ENCODE measurements around the gene MYMK. TPM values are rescaled to one million over a fixed set of nuclear protein-coding genes. Genes with fewer than 3 reads are reported as not detected.

Gene MYMK
- not detected for total RNA-seq
- polyA plus RNA-seq, result not detected
- long read RNA-seq, donor 1, result 0 reads
- long read RNA-seq, donor 2, result 0 reads

DNA sequence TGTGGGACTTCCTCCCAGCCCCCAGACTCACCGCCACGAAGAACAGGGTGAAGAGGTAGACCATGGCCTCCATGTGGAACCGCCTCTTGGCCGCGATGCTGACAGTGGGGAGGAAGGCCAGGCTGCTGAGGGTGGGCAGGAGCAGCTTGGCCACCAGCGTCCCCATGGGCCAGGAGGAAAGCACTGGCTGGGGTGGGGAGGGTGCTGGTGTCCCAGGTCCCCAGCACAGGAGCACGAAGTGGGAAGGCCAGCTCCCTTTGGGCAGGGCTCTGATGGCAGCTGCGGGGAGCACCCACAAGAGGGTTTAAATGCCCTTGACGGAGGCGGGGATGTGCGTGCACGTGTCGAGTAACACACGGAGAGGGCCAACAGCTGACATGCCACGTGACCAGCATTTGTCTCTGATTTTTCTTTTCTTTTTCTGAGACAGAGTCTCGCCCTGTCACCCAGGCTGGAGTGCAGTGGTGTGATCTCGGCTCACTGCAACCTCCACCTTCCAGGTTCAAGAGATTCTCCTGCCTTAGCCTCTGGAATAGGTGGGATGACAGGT lies at the start of gene MYMK:
Gene MYMK (minus strand): TSS at position 281 of the 550 bp plus-strand sequence. CDS start 115 bp downstream, at position 166.
- DNase-seq, result no peak
- Histone ChIP-seq H3K4me3 (no peak within 1 kb of the TSS), H3K27ac (peak within 1 kb of the TSS in 1 of 8 donors; percentile 67), H3K27me3 (replicated peaks in 1 of 7) (peaks cover 0 to 38% (median 0%) of the 10 kb centered on the region in 7 donors), H3K36me3 (no peaks in the 10 kb centered on the region), H3K9me3 (no peaks in the 10 kb centered on the region), H3K4me1 (peaks cover 0 to 25% (median 13%) of the 10 kb centered on the region in 6 donors)
- no peak for TF ChIP-seq POLR2AphosphoS5 (IDR thresholded peaks at IDR 0.05)
- TF ChIP-seq, protein P1, sequence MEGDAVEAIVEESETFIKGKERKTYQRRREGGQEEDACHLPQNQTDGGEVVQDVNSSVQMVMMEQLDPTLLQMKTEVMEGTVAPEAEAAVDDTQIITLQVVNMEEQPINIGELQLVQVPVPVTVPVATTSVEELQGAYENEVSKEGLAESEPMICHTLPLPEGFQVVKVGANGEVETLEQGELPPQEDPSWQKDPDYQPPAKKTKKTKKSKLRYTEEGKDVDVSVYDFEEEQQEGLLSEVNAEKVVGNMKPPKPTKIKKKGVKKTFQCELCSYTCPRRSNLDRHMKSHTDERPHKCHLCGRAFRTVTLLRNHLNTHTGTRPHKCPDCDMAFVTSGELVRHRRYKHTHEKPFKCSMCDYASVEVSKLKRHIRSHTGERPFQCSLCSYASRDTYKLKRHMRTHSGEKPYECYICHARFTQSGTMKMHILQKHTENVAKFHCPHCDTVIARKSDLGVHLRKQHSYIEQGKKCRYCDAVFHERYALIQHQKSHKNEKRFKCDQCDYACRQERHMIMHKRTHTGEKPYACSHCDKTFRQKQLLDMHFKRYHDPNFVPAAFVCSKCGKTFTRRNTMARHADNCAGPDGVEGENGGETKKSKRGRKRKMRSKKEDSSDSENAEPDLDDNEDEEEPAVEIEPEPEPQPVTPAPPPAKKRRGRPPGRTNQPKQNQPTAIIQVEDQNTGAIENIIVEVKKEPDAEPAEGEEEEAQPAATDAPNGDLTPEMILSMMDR (IDR thresholded peaks at IDR 0.05 in 8 of 11, conservative IDR thresholded peaks at IDR 0.05 in 3 of 11), result no peak
- TF ChIP-seq POLR2A (IDR thresholded peaks at IDR 0.05), result no peak
- WGBS, 5 donors, result 88 to 97% (median 91%) methylated on average over 17 of the region's 17 CpGs
- intact Hi-C loops (cut with DNase I; ENCODE audit: low total_unique reads), result no loop called here

DNA sequence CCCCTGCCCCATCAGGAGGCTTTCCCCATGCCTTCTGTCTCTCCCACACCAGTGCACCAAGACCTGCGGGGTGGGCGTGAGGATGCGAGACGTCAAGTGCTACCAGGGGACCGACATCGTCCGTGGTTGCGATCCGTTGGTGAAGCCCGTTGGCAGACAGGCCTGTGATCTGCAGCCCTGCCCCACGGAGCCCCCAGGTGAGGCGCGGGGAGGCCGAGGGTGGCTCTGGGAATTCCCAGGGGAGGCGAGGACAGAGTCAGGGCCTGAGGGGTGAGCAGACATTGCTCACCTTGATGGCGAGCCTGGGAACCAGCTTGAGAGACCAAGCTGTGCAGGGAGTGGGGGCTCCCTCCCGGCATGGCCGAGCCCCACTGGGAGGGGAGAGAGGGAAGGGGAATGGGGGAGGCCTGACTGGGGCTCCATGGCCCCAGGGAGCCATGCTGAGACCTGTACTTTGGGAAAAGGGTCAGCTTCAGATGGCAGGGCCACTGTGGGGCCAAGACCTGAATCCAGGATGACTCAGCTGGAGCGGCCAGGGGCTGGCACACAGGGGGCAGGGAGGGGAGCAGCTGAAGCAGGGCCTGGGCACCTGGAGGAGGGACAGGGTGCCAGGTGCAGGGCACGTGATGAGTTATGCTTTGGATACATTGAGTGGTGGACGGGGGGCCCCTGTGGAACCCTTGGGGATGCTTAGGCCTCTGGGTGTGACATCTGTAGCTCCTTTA lies 49.2 kb upstream of the MYMK start:
- intact Hi-C loops (cut with DNase I; ENCODE audit: low total_unique reads), result no loop called here
- Histone ChIP-seq H3K27me3 (replicated peaks in 1 of 7) (peaks cover 0 to 87% (median 5%) of the 10 kb centered on the region in 7 donors), H3K36me3 (no peaks in the 10 kb centered on the region), H3K4me1 (peaks cover 0 to 41% (median 14%) of the 10 kb centered on the region in 6 donors), H3K27ac (no peak overlapping the region), H3K4me3 (no peak overlapping the region), H3K9me3 (no peaks in the 10 kb centered on the region)
- 86 to 94% (median 88%) methylated on average over 5 to 21 of the region's 21 CpGs for WGBS, 5 donors
- no peak for DNase-seq
- TF ChIP-seq POLR2AphosphoS5 (IDR thresholded peaks at IDR 0.05), result peak in 1 of 3 donors; percentile 9
- TF ChIP-seq, protein P1 (IDR thresholded peaks at IDR 0.05 in 8 of 11, conservative IDR thresholded peaks at IDR 0.05 in 3 of 11), result no peak

DNA sequence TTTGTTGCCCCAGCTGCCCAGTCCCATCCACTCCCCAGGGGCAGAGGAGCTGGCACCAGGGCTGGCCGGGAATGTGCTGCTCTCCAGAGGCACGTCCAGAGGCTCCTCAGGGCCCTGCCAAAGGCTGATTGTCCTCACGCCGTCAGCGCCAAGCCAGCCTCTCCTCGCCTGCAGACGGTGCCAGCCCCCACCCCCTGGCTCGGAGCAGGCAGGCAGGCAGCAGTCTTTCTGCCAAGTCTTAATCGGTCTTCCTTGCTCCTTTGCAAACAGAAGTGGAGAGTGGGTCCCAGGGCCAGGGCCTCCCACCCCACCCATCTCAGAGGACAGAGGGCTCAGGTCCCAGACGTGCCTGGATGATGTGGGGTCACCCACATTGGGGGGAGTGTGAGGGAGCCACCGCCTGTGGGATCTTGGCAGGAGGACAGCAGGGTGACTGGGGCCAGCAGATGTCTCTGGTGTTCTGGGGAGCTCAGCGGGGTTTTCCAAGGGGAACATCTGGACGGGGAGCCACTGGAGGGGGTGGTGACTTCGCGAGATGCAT lies 48.1 kb upstream of the MYMK start:
- peaks cover 0 to 85% (median 0%) of the 10 kb centered on the region in 7 donors for H3K27me3 ChIP-seq (replicated peaks in 1 of 7)
- H3K27ac ChIP-seq, result no peak overlapping the region
- no peaks in the 10 kb centered on the region for H3K9me3 ChIP-seq
- intact Hi-C loops (cut with DNase I; ENCODE audit: low total_unique reads), result no loop called here
- DNase-seq, result no peak
- peaks cover 0 to 41% (median 14%) of the 10 kb centered on the region in 6 donors for H3K4me1 ChIP-seq
- no peak overlapping the region for H3K4me3 ChIP-seq
- TF ChIP-seq, protein P1 (IDR thresholded peaks at IDR 0.05 in 8 of 11, conservative IDR thresholded peaks at IDR 0.05 in 3 of 11), result no peak
- TF ChIP-seq POLR2A (IDR thresholded peaks at IDR 0.05) (no peak), POLR2AphosphoS5 (IDR thresholded peaks at IDR 0.05) (peak in 2 of 3 donors; percentile 32 to 54)
- peaks cover 0 to 3% (median 0%) of the 10 kb centered on the region in 6 donors for H3K36me3 ChIP-seq
- WGBS, 5 donors, result 71 to 84% (median 75%) methylated on average over 6 to 15 of the region's 15 CpGs

All from spleen (tissue), 13 donors.